ENCODE data around the gene CRELD2.
A peak's percentile ranks its signal among the peaks of the same experiment; 100 is the strongest.

Gene CRELD2

DNA sequence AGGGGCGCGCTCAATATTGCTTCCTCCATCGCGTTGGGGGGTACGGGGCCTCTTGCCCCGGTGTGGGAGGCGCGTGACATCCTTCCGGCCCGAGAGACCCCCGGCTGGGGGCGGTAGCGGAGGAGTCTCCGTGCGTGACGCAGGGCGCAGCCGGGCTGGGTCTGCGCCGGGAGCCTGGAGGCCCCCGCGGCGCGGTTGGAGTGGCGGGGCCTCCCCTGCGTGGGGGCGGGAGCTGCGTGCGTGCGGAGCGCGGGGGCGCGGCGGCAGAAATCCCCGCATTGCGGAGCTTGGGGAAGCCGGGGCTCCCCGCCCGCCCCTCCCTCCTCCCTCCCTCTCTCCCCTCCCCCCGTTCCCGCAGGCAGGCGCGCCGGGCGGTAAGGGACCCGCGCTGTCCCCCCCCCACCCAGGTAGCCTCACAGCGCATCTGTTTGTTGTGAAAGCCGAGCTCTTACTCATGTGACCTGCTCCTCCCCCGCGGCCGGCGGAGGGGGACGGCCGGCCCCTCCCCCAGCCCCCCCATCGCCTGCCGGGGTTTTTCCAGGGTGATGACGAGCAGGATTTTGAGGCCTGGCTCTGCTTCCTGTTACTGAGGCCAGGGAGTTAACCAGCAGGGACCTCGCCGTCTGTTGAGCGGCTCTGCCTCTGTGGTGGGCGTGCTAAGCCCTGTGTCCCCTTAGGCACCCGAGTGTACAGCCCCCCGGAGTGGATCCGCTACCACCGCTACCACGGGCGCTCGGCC, 43.7 kb downstream of the CRELD2 start:
- H3K79me2 ChIP-seq (ENCODE audit: insufficient read depth, low read length) = peaks cover 37% of the 10 kb centered on the region
- H3K4me3 ChIP-seq (ENCODE audit: low read depth in 1 of 2, low read length in 2 of 2) = peak overlapping the region; percentile 89 to 92; a peak in 3 of 4 replicates
- H2AFZ ChIP-seq (ENCODE audit: low read depth, low read length) = no peak overlapping the region
- peaks cover 39% of the 10 kb centered on the region for H3K4me1 ChIP-seq (ENCODE audit: insufficient read depth, low read length)
- ATAC-seq (ENCODE audit: insufficient read depth, low read depth) = peak; percentile 5; the same call in 1 of the 3 replicates
- peak; percentile 64 for DNase-seq
- peak overlapping the region; percentile 90 for H3K4me2 ChIP-seq (ENCODE audit: insufficient read depth, low read length)
- no peak for TF ChIP-seq EZH2 (IDR thresholded peaks at IDR 0.05; ENCODE audit: borderline replicate concordance, low read depth, low read length, severe bottlenecking)
- TF ChIP-seq, protein P1, sequence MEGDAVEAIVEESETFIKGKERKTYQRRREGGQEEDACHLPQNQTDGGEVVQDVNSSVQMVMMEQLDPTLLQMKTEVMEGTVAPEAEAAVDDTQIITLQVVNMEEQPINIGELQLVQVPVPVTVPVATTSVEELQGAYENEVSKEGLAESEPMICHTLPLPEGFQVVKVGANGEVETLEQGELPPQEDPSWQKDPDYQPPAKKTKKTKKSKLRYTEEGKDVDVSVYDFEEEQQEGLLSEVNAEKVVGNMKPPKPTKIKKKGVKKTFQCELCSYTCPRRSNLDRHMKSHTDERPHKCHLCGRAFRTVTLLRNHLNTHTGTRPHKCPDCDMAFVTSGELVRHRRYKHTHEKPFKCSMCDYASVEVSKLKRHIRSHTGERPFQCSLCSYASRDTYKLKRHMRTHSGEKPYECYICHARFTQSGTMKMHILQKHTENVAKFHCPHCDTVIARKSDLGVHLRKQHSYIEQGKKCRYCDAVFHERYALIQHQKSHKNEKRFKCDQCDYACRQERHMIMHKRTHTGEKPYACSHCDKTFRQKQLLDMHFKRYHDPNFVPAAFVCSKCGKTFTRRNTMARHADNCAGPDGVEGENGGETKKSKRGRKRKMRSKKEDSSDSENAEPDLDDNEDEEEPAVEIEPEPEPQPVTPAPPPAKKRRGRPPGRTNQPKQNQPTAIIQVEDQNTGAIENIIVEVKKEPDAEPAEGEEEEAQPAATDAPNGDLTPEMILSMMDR (IDR thresholded peaks at IDR 0.05; ENCODE audit: borderline replicate concordance, extremely low read depth, low read length, poor library complexity, severe bottlenecking) = no peak
- H3K36me3 ChIP-seq (ENCODE audit: insufficient read depth, low read length) = peaks cover 30% of the 10 kb centered on the region
- no peaks in the 10 kb centered on the region for H3K9me3 ChIP-seq (ENCODE audit: insufficient read depth, low read length, severe bottlenecking)
- peaks cover 49% of the 10 kb centered on the region for H4K20me1 ChIP-seq (ENCODE audit: insufficient read depth, low read length)
- peak overlapping the region; percentile 91 for H3K27ac ChIP-seq (ENCODE audit: low read length)
- no peaks in the 10 kb centered on the region for H3K27me3 ChIP-seq (ENCODE audit: insufficient read depth, low read length, poor library complexity)
- H3K9ac ChIP-seq (ENCODE audit: low read depth, low read length) = peak overlapping the region; percentile 86

DNA sequence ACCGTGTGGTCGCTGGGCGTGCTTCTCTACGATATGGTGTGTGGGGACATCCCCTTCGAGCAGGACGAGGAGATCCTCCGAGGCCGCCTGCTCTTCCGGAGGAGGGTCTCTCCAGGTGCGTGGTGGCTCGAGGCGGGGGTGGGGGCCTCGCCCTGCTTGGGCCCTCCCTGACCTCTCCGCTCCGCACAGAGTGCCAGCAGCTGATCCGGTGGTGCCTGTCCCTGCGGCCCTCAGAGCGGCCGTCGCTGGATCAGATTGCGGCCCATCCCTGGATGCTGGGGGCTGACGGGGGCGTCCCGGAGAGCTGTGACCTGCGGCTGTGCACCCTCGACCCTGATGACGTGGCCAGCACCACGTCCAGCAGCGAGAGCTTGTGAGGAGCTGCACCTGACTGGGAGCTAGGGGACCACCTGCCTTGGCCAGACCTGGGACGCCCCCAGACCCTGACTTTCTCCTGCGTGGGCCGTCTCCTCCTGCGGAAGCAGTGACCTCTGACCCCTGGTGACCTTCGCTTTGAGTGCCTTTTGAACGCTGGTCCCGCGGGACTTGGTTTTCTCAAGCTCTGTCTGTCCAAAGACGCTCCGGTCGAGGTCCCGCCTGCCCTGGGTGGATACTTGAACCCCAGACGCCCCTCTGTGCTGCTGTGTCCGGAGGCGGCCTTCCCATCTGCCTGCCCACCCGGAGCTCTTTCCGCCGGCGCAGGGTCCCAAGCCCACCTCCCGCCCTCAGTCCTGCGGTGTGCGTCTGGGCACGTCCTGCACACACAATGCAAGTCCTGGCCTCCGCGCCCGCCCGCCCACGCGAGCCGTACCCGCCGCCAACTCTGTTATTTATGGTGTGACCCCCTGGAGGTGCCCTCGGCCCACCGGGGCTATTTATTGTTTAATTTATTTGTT, 44.6 kb downstream of the CRELD2 start:
- H3K4me1 ChIP-seq (ENCODE audit: insufficient read depth, low read length) = peaks cover 39% of the 10 kb centered on the region
- peaks cover 49% of the 10 kb centered on the region for H4K20me1 ChIP-seq (ENCODE audit: insufficient read depth, low read length)
- H3K79me2 ChIP-seq (ENCODE audit: insufficient read depth, low read length) = peaks cover 37% of the 10 kb centered on the region
- ATAC-seq (ENCODE audit: insufficient read depth, low read depth) (no peak), DNase-seq (no peak)
- TF ChIP-seq, protein P1 (IDR thresholded peaks at IDR 0.05; ENCODE audit: borderline replicate concordance, extremely low read depth, low read length, poor library complexity, severe bottlenecking) = no peak
- TF ChIP-seq EZH2 (IDR thresholded peaks at IDR 0.05; ENCODE audit: borderline replicate concordance, low read depth, low read length, severe bottlenecking) = no peak
- H2AFZ ChIP-seq (ENCODE audit: low read depth, low read length) = no peak overlapping the region
- H3K4me2 ChIP-seq (ENCODE audit: insufficient read depth, low read length) = peak overlapping the region; percentile 90
- no peaks in the 10 kb centered on the region for H3K9me3 ChIP-seq (ENCODE audit: insufficient read depth, low read length, severe bottlenecking)
- peak overlapping the region in 1 of 2 experiments; percentile 92; a peak in 3 of 4 replicates for H3K4me3 ChIP-seq (ENCODE audit: low read depth in 1 of 2, low read length in 2 of 2)
- H3K27ac ChIP-seq (ENCODE audit: low read length) = peak overlapping the region; percentile 54
- peaks cover 30% of the 10 kb centered on the region for H3K36me3 ChIP-seq (ENCODE audit: insufficient read depth, low read length)
- H3K9ac ChIP-seq (ENCODE audit: low read depth, low read length) = peak overlapping the region; percentile 86; the same call in 1 of the 2 replicates
- H3K27me3 ChIP-seq (ENCODE audit: insufficient read depth, low read length, poor library complexity) = no peaks in the 10 kb centered on the region

DNA sequence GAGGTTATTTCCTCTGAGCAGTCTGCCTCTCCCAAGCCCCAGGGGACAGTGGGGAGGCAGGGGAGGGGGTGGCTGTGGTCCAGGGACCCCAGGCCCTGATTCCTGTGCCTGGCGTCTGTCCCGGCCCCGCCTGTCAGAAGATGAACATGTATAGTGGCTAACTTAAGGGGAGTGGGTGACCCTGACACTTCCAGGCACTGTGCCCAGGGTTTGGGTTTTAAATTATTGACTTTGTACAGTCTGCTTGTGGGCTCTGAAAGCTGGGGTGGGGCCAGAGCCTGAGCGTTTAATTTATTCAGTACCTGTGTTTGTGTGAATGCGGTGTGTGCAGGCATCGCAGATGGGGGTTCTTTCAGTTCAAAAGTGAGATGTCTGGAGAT, 45.2 kb downstream of the CRELD2 start:
- Histone ChIP-seq H3K9me3 (ENCODE audit: insufficient read depth, low read length, severe bottlenecking) (no peaks in the 10 kb centered on the region), H2AFZ (ENCODE audit: low read depth, low read length) (no peak overlapping the region), H3K79me2 (ENCODE audit: insufficient read depth, low read length) (peaks cover 37% of the 10 kb centered on the region), H3K4me1 (ENCODE audit: insufficient read depth, low read length) (peaks cover 39% of the 10 kb centered on the region), H3K9ac (ENCODE audit: low read depth, low read length) (peak overlapping the region; percentile 10; the same call in 1 of the 2 replicates), H3K4me3 (ENCODE audit: low read depth in 1 of 2, low read length in 2 of 2) (no peak overlapping the region; a peak in 1 of 4 replicates), H3K36me3 (ENCODE audit: insufficient read depth, low read length) (peaks cover 30% of the 10 kb centered on the region), H3K4me2 (ENCODE audit: insufficient read depth, low read length) (peak overlapping the region; percentile 90; the same call in 1 of the 2 replicates), H4K20me1 (ENCODE audit: insufficient read depth, low read length) (peaks cover 49% of the 10 kb centered on the region), H3K27me3 (ENCODE audit: insufficient read depth, low read length, poor library complexity) (no peaks in the 10 kb centered on the region), H3K27ac (ENCODE audit: low read length) (no peak overlapping the region)
- TF ChIP-seq EZH2 (IDR thresholded peaks at IDR 0.05; ENCODE audit: borderline replicate concordance, low read depth, low read length, severe bottlenecking) = no peak
- TF ChIP-seq, protein P1 (IDR thresholded peaks at IDR 0.05; ENCODE audit: borderline replicate concordance, extremely low read depth, low read length, poor library complexity, severe bottlenecking) = no peak
- ATAC-seq (ENCODE audit: insufficient read depth, low read depth) (no peak), DNase-seq (no peak)
